Endothelial cell of umbilical vein (primary cell): Measurements from ENCODE around the gene RENBP. TPM values are rescaled to one million over a fixed set of nuclear protein-coding genes. Genes with fewer than 3 reads are reported as not detected.

Experiments used
- BruUV-seq: library from RNA; stranded (reverse); fragments of 400-500 nt; replicated peaks from 2 replicates; lab custom pipeline; 2021; lab: Mats Ljungman, UMichigan
- CTCF ChIA-PET: fragments of 300-600, 350-600 bp; sonication (Branson Sonifier 250); formaldehyde crosslinking; loops from one replicate; lab custom pipeline; 2021; ENCODE audit warnings: antibody characterized with exemption, inconsistent platforms; lab: Charles Lee
- POLR2A ChIA-PET: fragments of 300-600, 350-600 bp; sonication (Branson Sonifier 250); formaldehyde crosslinking; loops from one replicate; lab custom pipeline; 2021; ENCODE audit warnings: antibody characterized with exemption, inconsistent platforms; lab: Charles Lee
- DNase-seq: peaks from one replicate; pipeline ENCODE4 v3.0.0-alpha.2; 2011; ENCODE audit warnings: low read depth, low spot score
- FAIRE-seq: peaks from 2 replicates; lab custom pipeline; 2011; peaks lifted over from hg19 to GRCh38; lab: Jason Lieb, UNC
- H2AFZ ChIP-seq: 2 replicates; pipeline ENCODE4 v1.6.0; 2012; ENCODE audit warnings: low read depth, low read length, control low read depth, inconsistent platforms
- H3K27ac ChIP-seq: 2 replicates; pipeline ENCODE4 v1.5.1; 2011; ENCODE audit warnings: low read depth, mild to moderate bottlenecking, control low read depth, low read length, moderate library complexity; ENCODE audit not compliant: insufficient read depth
- H3K27me3 ChIP-seq, 2 experiments: 2 replicates each; pipeline versions ENCODE4 v1.6.0 to v1.6.1; 2011; ENCODE audit warnings: low read length in 2 of 2, mixed read lengths in 1 of 2; ENCODE audit not compliant: control insufficient read depth in 2 of 2, insufficient read depth in 2 of 2
- H3K36me3 ChIP-seq, 2 experiments: 2 replicates in 1 of 2; 3 replicates in 1 of 2; pipeline ENCODE4 v1.5.1; 2011; ENCODE audit warnings: low read length in 2 of 2, mild to moderate bottlenecking in 1 of 2, moderate library complexity in 1 of 2; ENCODE audit not compliant: control insufficient read depth in 2 of 2, insufficient read depth in 2 of 2; ENCODE audit errors: extremely low read depth in 1 of 2
- H3K4me1 ChIP-seq: 3 replicates; pipeline ENCODE4 v1.5.1; 2011; ENCODE audit warnings: mild to moderate bottlenecking, low read length; ENCODE audit not compliant: control insufficient read depth, insufficient read depth; ENCODE audit errors: extremely low read depth
- H3K4me2 ChIP-seq: 2 replicates; pipeline ENCODE4 v1.6.1; 2011; ENCODE audit warnings: low read length, control low read depth, mixed read lengths; ENCODE audit not compliant: insufficient read depth
- H3K4me3 ChIP-seq, 3 experiments: fragments of 200-600 bp in 1 of 3; sonication (generic), shearing (Covaris generic) in 1 of 3; replicated peaks in 1 of 3; 2 replicates each; pipeline ENCODE4 v1.5.1; 2011 to 2016; ENCODE audit warnings: control low read depth in 3 of 3, low read length in 3 of 3, mild to moderate bottlenecking in 2 of 3, inconsistent platforms in 1 of 3, low read depth in 1 of 3, moderate library complexity in 1 of 3; ENCODE audit not compliant: insufficient read depth in 1 of 3
- H3K79me2 ChIP-seq: 2 replicates; pipeline ENCODE4 v1.6.0; 2012; ENCODE audit warnings: low read length, inconsistent platforms; ENCODE audit not compliant: control insufficient read depth, insufficient read depth
- H3K9ac ChIP-seq: replicated peaks from 2 replicates; pipeline ENCODE3; 2011; ENCODE audit warnings: low read length, control low read depth; ENCODE audit not compliant: insufficient read depth; ENCODE audit errors: extremely low read depth
- H3K9me1 ChIP-seq: replicated peaks from 3 replicates; pipeline ENCODE4 v1.6.0; 2011; ENCODE audit warnings: mild to moderate bottlenecking, low read length; ENCODE audit not compliant: control insufficient read depth, insufficient read depth; ENCODE audit errors: extremely low read depth
- H3K9me3 ChIP-seq: replicated peaks from 2 replicates; pipeline ENCODE4 v1.5.1; 2012; ENCODE audit warnings: low read length, inconsistent platforms; ENCODE audit not compliant: control insufficient read depth, insufficient read depth
- H4K20me1 ChIP-seq: replicated peaks from 2 replicates; pipeline ENCODE3; 2011; ENCODE audit warnings: mild to moderate bottlenecking, low read length; ENCODE audit not compliant: control insufficient read depth, insufficient read depth; ENCODE audit errors: extremely low read depth
- CTCF ChIP-seq, 2 donors: IDR thresholded peaks; 1 replicate in 1 of 2; 2 replicates in 1 of 2; pipeline ENCODE4 v1.5.1; 2011; ENCODE audit warnings: low read length in 2 of 2, mild to moderate bottlenecking in 2 of 2, moderate library complexity in 2 of 2, control low read depth in 1 of 2, inconsistent platforms in 1 of 2, low read depth in 1 of 2; ENCODE audit not compliant: insufficient read depth in 1 of 2; ENCODE audit errors: extremely low read depth in 1 of 2
- EZH2 ChIP-seq: IDR thresholded peaks from 2 replicates; pipeline ENCODE4 v1.6.1; 2012; ENCODE audit warnings: borderline replicate concordance, low read depth, mild to moderate bottlenecking, moderate library complexity, low read length, inconsistent platforms; ENCODE audit not compliant: severe bottlenecking
- FOS ChIP-seq: IDR thresholded peaks from 2 replicates; pipeline ENCODE4 v1.6.1; 2011; ENCODE audit warnings: mild to moderate bottlenecking, low read length, moderate library complexity, borderline replicate concordance; ENCODE audit not compliant: insufficient read depth
- GATA2 ChIP-seq: IDR thresholded peaks from 2 replicates; pipeline ENCODE4 v1.7.0; 2011; ENCODE audit warnings: low read depth, mild to moderate bottlenecking, moderate library complexity, mixed read lengths, low read length; ENCODE audit not compliant: insufficient read length, insufficient read depth
- JUN ChIP-seq: IDR thresholded peaks from 2 replicates; pipeline ENCODE4 v1.6.1; 2011; ENCODE audit warnings: borderline replicate concordance, low read depth; ENCODE audit not compliant: insufficient read length, insufficient read depth
- MYC ChIP-seq: IDR thresholded peaks from one replicate; pipeline ENCODE4 v1.6.1; 2011; ENCODE audit warnings: mild to moderate bottlenecking, low read depth, low read length
- POLR2A ChIP-seq: IDR thresholded peaks from 2 replicates; pipeline ENCODE4 v1.6.1; 2012; ENCODE audit warnings: low read depth, mild to moderate bottlenecking, control low read depth, low read length
- POLR2AphosphoS5 ChIP-seq: IDR thresholded peaks from 2 replicates; pipeline ENCODE4 v1.6.1; 2012; ENCODE audit warnings: low read depth, mild to moderate bottlenecking, control low read depth, low read length, moderate library complexity; ENCODE audit not compliant: insufficient read depth
- dilution Hi-C: fragments of 300-500 bp; cut with MboI; formaldehyde crosslinking; loops from one replicate; pipeline ENCODE4 v1.15.0; 2019; ENCODE audit warnings: low sequenced_read_pairs; ENCODE audit not compliant: extremely low pct_ligation_motif_present
- intact Hi-C: fragments of 100-400 bp; cut with micrococcal nuclease; formaldehyde crosslinking; loops from one replicate; pipeline ENCODE4 v1.10.0; 2022
- polyA plus RNA-seq, 4 experiments: library from polyadenylated mRNA; depleted of rRNA in 3 of 4; stranded (reverse) in 3 of 4; unstranded in 1 of 4; fragments of >200 nt; gene quantifications; 2 replicates each; pipeline versions ENCODE4 v1.2.1 to v1.2.3, GENCODE V29; 2011 to 2012; ENCODE audit warnings: missing spikeins in 1 of 4
- total RNA-seq: library from RNA; stranded (reverse); gene quantifications from 2 replicates; pipeline ENCODE4 v1.2.3, GENCODE V29; 2021
- TF ChIP-seq, protein P1 (sequence below): IDR thresholded peaks from 2 replicates; pipeline ENCODE4 v1.6.1; 2011; ENCODE audit not compliant: insufficient read depth, insufficient read length

The RENBP gene
- total and polyA plus RNA-seq, 2 donors (not counting 3 experiments of a cell fraction or from before 2014, with no cell fraction given): 8.0 to 16.0 TPM

DNA sequence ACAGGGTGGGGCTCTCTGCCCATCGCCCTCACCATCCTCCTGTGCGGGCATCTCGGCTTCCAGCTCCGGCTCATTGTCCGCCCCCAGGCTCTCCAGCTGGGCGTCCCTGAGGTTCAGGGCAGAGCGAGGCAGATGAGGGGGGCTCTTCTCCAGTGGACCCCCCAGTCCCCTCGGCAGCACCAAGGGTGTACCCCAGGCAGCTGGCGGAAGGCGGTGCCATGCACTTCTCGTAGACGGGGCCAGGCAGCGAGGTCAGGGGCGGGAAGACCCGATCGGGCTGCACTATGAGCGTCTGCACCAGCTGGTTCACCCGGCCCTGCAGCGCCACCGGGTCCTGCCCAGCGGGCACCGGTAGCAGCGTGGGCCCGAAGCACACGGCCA lies 34.5 kb downstream of the RENBP start:
- intact Hi-C loops (no loop called here), dilution Hi-C loops (no loop called here)
- ChIA-PET POLR2A (no interaction called here), CTCF (interaction anchor here (1.2 kb wide), 1 partner anchor 37 kb away, joined by 3 read pairs; no protein-coding TSS in a partner anchor)
- Histone ChIP-seq H3K4me1 (no peaks in the 10 kb centered on the region), H3K27me3 (no peaks in the 10 kb centered on the region), H3K79me2 (no peaks in the 10 kb centered on the region), H3K4me2 (no peak overlapping the region), H3K9me3 (no peaks in the 10 kb centered on the region), H3K4me3 (no peak overlapping the region), H3K27ac (no peak overlapping the region), H4K20me1 (no peaks in the 10 kb centered on the region), H2AFZ (no peak overlapping the region), H3K9me1 (no peaks in the 10 kb centered on the region), H3K9ac (no peak overlapping the region), H3K36me3 (no peaks in the 10 kb centered on the region)
- DNase-seq (no peak), FAIRE-seq (no peak)
- BruUV-seq: no TSS peak
- TF ChIP-seq CTCF (IDR thresholded peaks at IDR 0.05; ENCODE audit: extremely low read depth in 1 of 2, insufficient read depth in 1 of 2, low read depth in 1 of 2, low read length in 2 of 2): no peak
- no peak for TF ChIP-seq EZH2
- TF ChIP-seq MYC: no peak
- TF ChIP-seq, protein P1, sequence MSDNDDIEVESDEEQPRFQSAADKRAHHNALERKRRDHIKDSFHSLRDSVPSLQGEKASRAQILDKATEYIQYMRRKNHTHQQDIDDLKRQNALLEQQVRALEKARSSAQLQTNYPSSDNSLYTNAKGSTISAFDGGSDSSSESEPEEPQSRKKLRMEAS: no peak
- TF ChIP-seq POLR2AphosphoS5: no peak
- no peak for TF ChIP-seq JUN
- no peak for TF ChIP-seq FOS
- no peak for TF ChIP-seq GATA2
- no peak for TF ChIP-seq POLR2A
